ENCODE measurements around the gene CIAO2B.
"Not testable (repeated sequence)": the region's sequence is repeated elsewhere in the genome, so short reads cannot be mapped to it uniquely, and the experiment has no call there.

CIAO2B gene

DNA sequence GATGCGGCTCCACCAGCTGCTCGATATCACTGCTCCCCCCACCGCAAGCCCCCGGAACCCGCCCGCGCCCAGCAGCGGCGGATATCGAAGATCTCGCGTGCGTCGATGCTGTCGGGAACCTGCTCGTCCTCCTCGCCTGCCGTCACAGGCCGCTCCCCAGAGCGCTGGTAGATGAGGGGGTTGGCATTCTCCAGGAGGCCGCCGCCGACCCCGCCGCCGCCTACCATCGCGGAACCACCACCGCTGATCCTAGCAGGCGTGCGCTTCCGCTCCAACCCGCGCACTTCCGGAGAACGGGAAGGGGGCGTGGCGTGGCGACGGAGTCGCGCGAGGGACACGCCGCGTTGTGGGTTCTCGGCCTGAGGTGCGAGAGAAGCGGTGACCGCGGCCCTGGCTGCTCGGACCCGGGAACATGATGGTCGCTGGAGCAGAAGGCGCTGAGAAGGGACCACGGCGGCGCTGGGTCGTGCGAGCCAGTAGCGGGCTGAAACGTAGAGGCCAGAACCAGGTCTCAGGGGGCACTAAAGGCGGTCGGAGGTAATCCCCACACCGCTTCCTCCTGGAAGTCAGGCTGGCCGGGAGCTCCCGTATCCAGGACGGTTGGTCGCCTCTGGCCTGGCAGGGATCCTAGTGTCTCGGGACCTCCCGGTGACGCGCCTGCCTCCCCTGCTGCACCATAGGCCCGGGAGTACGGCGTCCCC lies at the start of gene CIAO2B:
TSS of gene CIAO2B (minus strand) at position 265 of the 701 bp plus-strand sequence. CDS start at position 227, 38 bp downstream.
- DNase-seq: peak; percentile 89

GRCh38 chr16:66983033-66983432 lies 48.8 kb upstream of the CIAO2B start:
- DNase-seq: no peak

- no peak for DNase-seq
Observed at GRCh38 chr16:66979011-66979717, 45.0 kb upstream of the CIAO2B start.

DNA sequence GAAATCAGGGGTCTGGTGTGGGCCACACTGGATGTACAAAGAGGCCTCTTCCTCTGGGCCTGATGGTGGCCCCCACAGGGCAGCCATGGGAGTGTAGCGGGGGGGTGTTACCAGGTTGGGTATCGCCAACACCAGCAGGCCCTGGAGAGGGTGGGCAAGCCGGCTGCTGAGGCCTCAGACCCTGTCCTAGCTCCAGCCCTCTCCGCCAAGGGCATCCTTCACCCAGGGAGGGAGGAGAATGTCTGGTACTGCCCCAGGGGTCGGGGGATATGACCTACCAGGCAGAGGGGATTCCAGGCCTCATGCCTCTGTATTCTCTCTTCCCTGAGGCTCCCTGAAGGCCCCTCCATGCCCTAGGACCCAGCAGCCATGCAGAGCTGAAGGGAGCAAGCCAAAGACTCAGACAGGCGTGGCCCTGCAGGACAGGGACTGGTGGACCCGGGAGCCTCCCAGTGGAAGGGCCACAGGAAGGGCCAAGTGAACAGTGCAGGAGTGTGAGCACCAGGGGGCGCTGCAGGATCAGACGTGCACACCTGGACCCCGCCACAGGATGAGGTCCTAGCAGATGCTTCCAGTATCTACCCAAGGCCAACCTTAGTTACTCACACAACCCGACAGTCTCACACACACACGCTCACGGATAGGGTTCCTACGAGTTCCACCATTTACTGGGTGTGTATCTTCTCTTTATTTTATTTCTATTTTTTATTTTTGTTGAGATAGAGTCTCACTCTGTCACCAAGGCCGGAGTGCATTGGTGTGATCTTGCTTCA lies 43.3 kb upstream of the CIAO2B start:
- DNase-seq: peak; percentile 88

DNA sequence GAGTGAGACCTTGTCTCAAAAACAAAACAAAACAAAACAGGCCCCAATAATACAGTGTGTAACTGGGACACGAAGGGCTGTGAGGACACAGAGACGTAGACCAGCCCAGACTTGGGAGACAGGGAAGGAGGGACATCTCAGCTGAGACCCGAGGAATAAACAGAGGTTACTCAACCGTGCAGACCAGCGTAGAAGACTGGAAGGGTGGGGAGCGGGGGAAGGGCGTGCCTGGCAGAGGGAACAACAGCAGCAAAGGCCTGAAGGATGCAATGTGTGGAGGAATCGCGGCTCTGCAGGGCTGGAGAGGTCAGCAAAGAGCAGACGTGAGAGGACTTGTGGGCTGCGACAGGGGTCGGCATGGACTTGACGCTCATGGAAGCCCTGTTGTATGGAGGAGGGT lies 42.5 kb upstream of the CIAO2B start:
- no peak for DNase-seq

GRCh38 chr16:66975302-66975893 lies 41.2 kb upstream of the CIAO2B start:
- DNase-seq: no peak

- DNase-seq: peak; percentile 36
Observed at GRCh38 chr16:66974932-66975246, 40.7 kb upstream of the CIAO2B start.

GRCh38 chr16:66974156-66974931 lies 40.1 kb upstream of the CIAO2B start:
- not testable (repeated sequence) for DNase-seq

DNA sequence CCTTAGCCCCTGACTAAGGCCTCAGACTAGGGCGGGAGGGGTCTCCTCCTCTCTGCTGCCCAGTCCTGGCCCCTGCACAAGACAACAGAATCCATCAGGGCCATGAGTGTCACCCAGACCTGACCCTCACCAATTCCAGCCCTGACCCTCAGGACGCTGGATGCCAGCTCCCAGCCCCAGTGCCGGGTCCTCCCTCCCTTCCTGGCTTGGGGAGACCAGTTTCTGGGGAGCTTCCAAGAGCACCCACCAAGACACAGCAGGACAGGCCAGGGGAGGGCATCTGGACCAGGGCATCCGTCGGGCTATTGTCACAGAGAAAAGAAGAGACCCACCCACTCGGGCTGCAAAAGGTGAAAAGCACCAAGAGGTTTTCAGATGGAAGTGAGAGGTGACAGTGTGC lies 39.5 kb upstream of the CIAO2B start:
- no peak for DNase-seq

GRCh38 chr16:66972983-66973382 lies 38.8 kb upstream of the CIAO2B start:
- no peak for DNase-seq

GRCh38 chr16:66970775-66971720 lies 36.8 kb upstream of the CIAO2B start:
- DNase-seq: no peak

- DNase-seq: no peak
Observed at GRCh38 chr16:66968847-66969246, 34.6 kb upstream of the CIAO2B start.

GRCh38 chr16:66964049-66964448 lies 29.8 kb upstream of the CIAO2B start:
- DNase-seq: no peak

GRCh38 chr16:66961914-66962313 lies 27.7 kb upstream of the CIAO2B start:
- DNase-seq: no peak

GRCh38 chr16:66961065-66961744 lies 27.0 kb upstream of the CIAO2B start, which contains the start of gene CES3:
Gene CES3, plus strand, starts transcription at chr16:66961266. Its CDS starts 42 bp downstream, at chr16:66961308.
- peak; percentile 65 for DNase-seq

DNA sequence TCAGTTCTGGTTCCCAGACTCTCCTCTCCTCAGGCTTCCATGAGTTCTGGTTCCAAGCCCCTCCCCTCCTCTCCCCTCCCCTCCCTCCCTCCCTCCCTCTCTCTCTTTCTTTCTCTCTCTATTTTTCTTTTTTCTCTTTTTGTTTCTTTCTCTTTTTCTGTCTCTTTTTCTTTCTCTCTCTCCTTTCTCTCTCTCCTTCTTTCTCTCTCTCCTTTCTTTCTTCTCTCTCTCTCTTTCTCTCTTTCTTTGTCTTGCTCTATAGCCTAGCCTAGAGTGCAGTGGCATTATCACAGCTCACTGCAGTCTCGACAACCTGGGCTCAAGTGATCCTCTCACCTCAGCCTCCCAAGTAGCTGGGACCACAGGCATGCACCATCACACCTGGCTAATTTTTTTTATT lies 26.1 kb upstream of the CIAO2B start:
- no peak for DNase-seq

DNA sequence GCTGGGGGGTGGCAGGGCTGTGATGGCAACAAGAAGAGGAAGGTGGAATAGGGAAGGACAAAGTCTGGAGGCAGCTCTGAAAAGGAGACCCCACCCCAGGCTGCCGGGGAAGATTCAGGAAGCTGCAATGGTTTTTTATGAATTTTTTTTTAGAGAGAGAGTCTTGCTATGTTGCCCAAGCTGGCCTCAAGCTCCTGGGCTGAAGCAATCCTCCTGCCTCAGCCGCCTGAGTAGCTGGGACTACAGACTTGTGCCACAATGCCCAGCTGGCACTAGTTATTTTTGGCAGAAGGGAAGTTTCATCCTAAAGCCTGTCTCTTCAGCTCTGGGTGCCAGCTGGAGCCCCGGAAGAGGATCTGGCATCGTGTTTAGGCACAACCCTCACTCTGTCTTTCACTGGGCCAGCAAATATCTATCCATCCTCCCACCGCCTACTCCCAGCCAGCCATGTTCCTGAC lies 25.5 kb upstream of the CIAO2B start:
- DNase-seq: no peak

DNA sequence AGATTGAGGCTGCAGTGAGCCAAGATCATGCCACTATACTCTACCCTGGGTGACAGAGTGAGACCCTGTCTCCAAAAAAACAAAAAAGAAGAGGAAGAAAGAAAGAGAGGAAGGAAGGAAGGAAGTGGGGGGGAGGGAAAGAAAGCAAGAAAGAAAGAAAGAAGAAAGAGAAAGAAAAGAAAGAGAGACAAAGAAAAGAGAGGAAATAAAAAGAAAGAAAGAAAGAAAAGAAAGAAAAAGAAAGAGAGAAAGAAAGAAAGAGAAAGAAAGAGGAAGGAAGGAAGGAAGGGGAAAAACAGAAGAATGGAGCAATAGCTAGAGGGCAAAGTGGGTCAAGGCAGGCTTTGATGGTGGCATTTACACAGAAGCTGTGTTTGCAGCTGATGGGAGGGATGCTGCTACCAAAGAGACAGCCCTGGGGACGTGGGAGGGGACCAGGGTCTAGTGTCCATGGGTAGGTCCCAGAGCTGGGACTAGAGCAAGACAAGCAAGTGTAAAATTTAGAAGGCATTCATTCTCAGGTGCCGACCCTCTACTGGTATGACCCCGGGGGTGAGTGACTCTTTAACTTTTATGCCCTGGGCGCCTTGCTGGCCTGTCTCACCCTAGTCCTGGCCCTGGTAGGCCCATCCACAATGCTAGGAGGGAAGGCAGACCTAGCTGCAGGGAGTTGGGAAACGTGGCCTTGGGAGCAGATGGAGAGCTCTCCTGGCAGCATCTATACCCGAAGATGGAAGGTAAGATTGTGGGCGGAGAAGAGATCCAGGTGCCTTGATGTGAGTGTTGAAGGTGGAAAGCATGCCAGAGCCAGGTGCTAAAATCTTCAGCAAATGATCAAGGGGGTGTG lies 24.9 kb upstream of the CIAO2B start:
- no peak for DNase-seq

DNA sequence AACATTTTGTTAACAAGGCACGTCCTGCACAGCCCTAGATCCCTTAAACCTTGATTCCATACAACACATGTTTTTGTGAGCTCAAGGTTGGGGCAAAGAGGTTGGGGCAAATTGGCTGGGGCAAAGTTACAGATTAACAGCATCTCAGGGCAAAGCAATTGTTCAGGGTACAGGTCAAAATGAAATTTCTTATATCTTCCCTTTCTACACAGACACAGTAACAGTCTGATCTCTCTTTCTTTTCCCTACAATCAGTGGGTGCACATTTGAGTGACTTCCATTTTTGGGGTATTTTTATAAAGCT lies 21.9 kb upstream of the CIAO2B start:
- not testable (repeated sequence) for DNase-seq

Measured in activated naive CD4-positive, alpha-beta T cell treated with anti-CD3 and anti-CD28 coated beads, Interleukin-2, amount 50 U/mL, for 16 hours (primary cell).